ENCODE measurements around the gene RBM33.

GRCh38 chr7:155751409-155751808 is 106.9 kb downstream of the RBM33 start:
- TF ChIP-seq POLR2AphosphoS5 (IDR thresholded peaks at IDR 0.05) (no peak), CTCF (IDR thresholded peaks at IDR 0.05) (no peak), POLR2A (IDR thresholded peaks at IDR 0.05) (no peak)
